Liver (tissue), 9 donors: ENCODE data around the gene ELOF1. TPM values are rescaled to one million over a fixed set of nuclear protein-coding genes. Genes with fewer than 3 reads are reported as not detected.
"Not testable (repeated sequence)": the region's sequence is repeated elsewhere in the genome, so short reads cannot be mapped to it uniquely, and the experiment has no call there.

Experiments used
- DNase-seq: peaks from one replicate; pipeline ENCODE4 v3.0.0-alpha.2; 2017; ENCODE audit warnings: low spot score
- H3K27ac ChIP-seq, 2 donors: one replicate each; pipeline ENCODE4 v1.7.0; 2013; ENCODE audit warnings: inconsistent platforms in 2 of 2, low read length in 2 of 2, control low read depth in 1 of 2, low read depth in 1 of 2, mild to moderate bottlenecking in 1 of 2
- H3K27me3 ChIP-seq, 4 donors: one replicate each; pipeline versions ENCODE4 v1.6.1 to v1.7.0; 2013; ENCODE audit warnings: low read length in 3 of 4, inconsistent platforms in 1 of 4, mild to moderate bottlenecking in 1 of 4, moderate library complexity in 1 of 4; ENCODE audit not compliant: control insufficient read depth in 4 of 4, insufficient read depth in 4 of 4
- H3K36me3 ChIP-seq, 4 donors: one replicate each; pipeline versions ENCODE4 v1.6.1 to v1.7.0; 2013; ENCODE audit warnings: low read length in 3 of 4, mild to moderate bottlenecking in 3 of 4, low read depth in 1 of 4, moderate library complexity in 1 of 4; ENCODE audit not compliant: control insufficient read depth in 4 of 4, insufficient read depth in 3 of 4
- H3K4me1 ChIP-seq, 4 donors: one replicate each; pipeline versions ENCODE4 v1.6.1 to v1.7.0; 2013; ENCODE audit warnings: low read length in 3 of 4, mild to moderate bottlenecking in 3 of 4, moderate library complexity in 1 of 4; ENCODE audit not compliant: control insufficient read depth in 4 of 4, insufficient read depth in 4 of 4
- H3K4me3 ChIP-seq, 3 donors: one replicate each; pipeline versions ENCODE4 v1.6.1 to v1.7.0; 2013; ENCODE audit warnings: low read length in 3 of 3, control low read depth in 1 of 3, low read depth in 1 of 3, mild to moderate bottlenecking in 1 of 3
- H3K9ac ChIP-seq, 2 donors: one replicate each; pipeline ENCODE4 v1.7.0; 2013; ENCODE audit warnings: low read length in 2 of 2, mild to moderate bottlenecking in 2 of 2, moderate library complexity in 2 of 2, control low read depth in 1 of 2, low read depth in 1 of 2
- H3K9me3 ChIP-seq, 4 donors: one replicate each; pipeline versions ENCODE4 v1.6.1 to v1.7.0; 2013; ENCODE audit warnings: low read length in 3 of 4; ENCODE audit not compliant: control insufficient read depth in 4 of 4
- EGR1 ChIP-seq, 2 donors: IDR thresholded peaks; 2 replicates each; pipeline ENCODE4 v1.6.1; 2016 to 2018; ENCODE audit warnings: antibody characterized with exemption in 2 of 2, low read depth in 2 of 2
- FOXA1 ChIP-seq: IDR thresholded peaks from 2 replicates; pipeline ENCODE4 v1.6.1; 2016; ENCODE audit warnings: antibody characterized with exemption
- FOXA2 ChIP-seq: IDR thresholded peaks from 2 replicates; pipeline ENCODE4 v1.6.1; 2016; ENCODE audit warnings: antibody characterized with exemption
- GABPA ChIP-seq, 2 donors: IDR thresholded peaks in 1 of 2; conservative IDR thresholded peaks in 1 of 2; 2 replicates each; pipeline ENCODE4 v1.6.1; 2016; ENCODE audit warnings: antibody characterized with exemption in 2 of 2, mild to moderate bottlenecking in 1 of 2, moderate library complexity in 1 of 2
- HNF4A ChIP-seq, 2 donors: conservative IDR thresholded peaks; 2 replicates each; pipeline ENCODE4 v1.6.1; 2016; ENCODE audit warnings: antibody characterized with exemption in 2 of 2, mild to moderate bottlenecking in 2 of 2
- HNF4G ChIP-seq: IDR thresholded peaks from 2 replicates; pipeline ENCODE4 v1.6.1; 2016; ENCODE audit warnings: antibody characterized with exemption
- JUND ChIP-seq, 2 donors: IDR thresholded peaks; 2 replicates each; pipeline ENCODE4 v1.6.1; 2016; ENCODE audit warnings: antibody characterized with exemption in 2 of 2
- RAD21 ChIP-seq, 2 donors: IDR thresholded peaks; 2 replicates each; pipeline ENCODE4 v1.6.1; 2016; ENCODE audit warnings: antibody characterized with exemption in 2 of 2, mild to moderate bottlenecking in 2 of 2
- REST ChIP-seq: IDR thresholded peaks from 2 replicates; pipeline ENCODE4 v1.6.1; 2016; ENCODE audit warnings: antibody characterized with exemption, mild to moderate bottlenecking
- RXRA ChIP-seq, 2 donors: IDR thresholded peaks; 2 replicates each; pipeline ENCODE4 v1.6.1; 2017 to 2018; ENCODE audit warnings: antibody characterized with exemption in 2 of 2, mild to moderate bottlenecking in 1 of 2
- SP1 ChIP-seq: IDR thresholded peaks from 2 replicates; pipeline ENCODE4 v1.6.1; 2018; ENCODE audit warnings: antibody characterized with exemption, mild to moderate bottlenecking
- TAF1 ChIP-seq: conservative IDR thresholded peaks from 2 replicates; pipeline ENCODE4 v1.6.1; 2016; ENCODE audit warnings: antibody characterized with exemption, mild to moderate bottlenecking
- YY1 ChIP-seq: IDR thresholded peaks from 2 replicates; pipeline ENCODE4 v1.6.1; 2016; ENCODE audit warnings: antibody characterized with exemption, mild to moderate bottlenecking
- WGBS: extraction: QIAGEN DNeasy Blood & Tissue Kit; methylation state at CpG from one replicate; pipeline ENCODE4 v1.1.7; 2013; 5-methylcytosine and 5-hydroxymethylcytosine counted together
- polyA plus RNA-seq, 2 donors: library from polyadenylated mRNA; stranded (reverse) in 1 of 2; unstranded in 1 of 2; fragments of 200-250 nt in 1 of 2; fragments of >200 nt in 1 of 2; fragmentation: Nextera tagmentation in 1 of 2; extraction: Ambion mirVana in 1 of 2; gene quantifications; one replicate each; pipeline versions ENCODE4 v1.2.1 to v1.2.3, GENCODE V29; 2013 to 2015
- total RNA-seq, 2 donors: library from RNA; depleted of rRNA; stranded (reverse); fragments of >200 nt; gene quantifications; one replicate each; pipeline ENCODE4 v1.2.3, GENCODE V29; 2014
- TF ChIP-seq, protein P1 (sequence below): IDR thresholded peaks from 2 replicates; pipeline ENCODE4 v1.6.1; 2016; ENCODE audit warnings: antibody characterized with exemption
- TF ChIP-seq, protein P2 (sequence below): IDR thresholded peaks from 2 replicates; pipeline ENCODE4 v1.6.1; 2016; ENCODE audit warnings: antibody characterized with exemption
- donor health status: healthy.
- donor health status: healthy.
- donor health status: healthy.
- donor health status: healthy.
- donor health status: healthy.

The ELOF1 gene
- 10 to 100 TPM; 11.1 to 15.5 TPM for total RNA-seq
- polyA plus RNA-seq, result 10 to 100 TPM; 32.5 to 37.9 TPM

- Histone ChIP-seq H3K9ac (peak within 1 kb of the TSS; percentile 77 to 81), H3K4me1 (peaks cover 4 to 23% (median 14%) of the 10 kb centered on the region in 4 donors), H3K9me3 (no peaks in the 10 kb centered on the region), H3K27me3 (no peaks in the 10 kb centered on the region), H3K27ac (peak within 1 kb of the TSS; percentile 47 to 80), H3K36me3 (peaks cover 0 to 9% (median 0%) of the 10 kb centered on the region in 4 donors), H3K4me3 (peak within 1 kb of the TSS; percentile 75 to 99 (median 96))
- no peak for TF ChIP-seq HNF4G
- TF ChIP-seq, protein P1, sequence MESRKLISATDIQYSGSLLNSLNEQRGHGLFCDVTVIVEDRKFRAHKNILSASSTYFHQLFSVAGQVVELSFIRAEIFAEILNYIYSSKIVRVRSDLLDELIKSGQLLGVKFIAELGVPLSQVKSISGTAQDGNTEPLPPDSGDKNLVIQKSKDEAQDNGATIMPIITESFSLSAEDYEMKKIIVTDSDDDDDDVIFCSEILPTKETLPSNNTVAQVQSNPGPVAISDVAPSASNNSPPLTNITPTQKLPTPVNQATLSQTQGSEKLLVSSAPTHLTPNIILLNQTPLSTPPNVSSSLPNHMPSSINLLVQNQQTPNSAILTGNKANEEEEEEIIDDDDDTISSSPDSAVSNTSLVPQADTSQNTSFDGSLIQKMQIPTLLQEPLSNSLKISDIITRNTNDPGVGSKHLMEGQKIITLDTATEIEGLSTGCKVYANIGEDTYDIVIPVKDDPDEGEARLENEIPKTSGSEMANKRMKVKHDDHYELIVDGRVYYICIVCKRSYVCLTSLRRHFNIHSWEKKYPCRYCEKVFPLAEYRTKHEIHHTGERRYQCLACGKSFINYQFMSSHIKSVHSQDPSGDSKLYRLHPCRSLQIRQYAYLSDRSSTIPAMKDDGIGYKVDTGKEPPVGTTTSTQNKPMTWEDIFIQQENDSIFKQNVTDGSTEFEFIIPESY, result no peak
- TF ChIP-seq GABPA (IDR thresholded peaks at IDR 0.05 in 1 of 2, conservative IDR thresholded peaks at IDR 0.05 in 1 of 2), result peak; percentile 91 to 98
- TF ChIP-seq REST, result peak; percentile 71
- TF ChIP-seq FOXA2, result peak; percentile 91
- TF ChIP-seq, protein P2, sequence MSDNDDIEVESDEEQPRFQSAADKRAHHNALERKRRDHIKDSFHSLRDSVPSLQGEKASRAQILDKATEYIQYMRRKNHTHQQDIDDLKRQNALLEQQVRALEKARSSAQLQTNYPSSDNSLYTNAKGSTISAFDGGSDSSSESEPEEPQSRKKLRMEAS, result no peak
- no peak for TF ChIP-seq HNF4A (conservative IDR thresholded peaks at IDR 0.05)
- peak; percentile 35 for TF ChIP-seq TAF1
- TF ChIP-seq YY1, result peak; percentile 86
- TF ChIP-seq SP1, result peak; percentile 62
- peak; percentile 84 for TF ChIP-seq FOXA1
- TF ChIP-seq JUND (IDR thresholded peaks at IDR 0.05), result no peak
- TF ChIP-seq RXRA (IDR thresholded peaks at IDR 0.05), result peak in 1 of 2 donors; percentile 11
- TF ChIP-seq RAD21 (IDR thresholded peaks at IDR 0.05), result peak; percentile 32 to 50
- peak; percentile 61 to 70 for TF ChIP-seq EGR1 (IDR thresholded peaks at IDR 0.05; ENCODE audit: low read depth in 2 of 2)
- DNase-seq, result peak; percentile 96
- 4% methylated on average over 57 of the region's 57 CpGs for WGBS
These were observed at the start of gene ELOF1 for GRCh38 chr19:11558881-11559828. ELOF1 (minus strand) TSS chr19:11559230; CDS start chr19:11554347, 4,883 bp downstream.

- Histone ChIP-seq H3K36me3 (peaks cover 2 to 9% (median 4%) of the 10 kb centered on the region in 4 donors), H3K4me1 (no peaks in the 10 kb centered on the region), H3K27ac (no peak overlapping the region), H3K27me3 (no peaks in the 10 kb centered on the region), H3K9ac (no peak overlapping the region), H3K4me3 (no peak overlapping the region), H3K9me3 (peaks cover 0 to 3% (median 0%) of the 10 kb centered on the region in 4 donors)
- TF ChIP-seq, protein P1, result no peak
- TF ChIP-seq FOXA2, result no peak
- DNase-seq, result no peak
- WGBS, result 98% methylated on average over 8 of the region's 8 CpGs
These were observed 47.5 kb upstream of the ELOF1 start for GRCh38 chr19:11606484-11606883.

GRCh38 chr19:11599704-11600103, 40.7 kb upstream of the ELOF1 start:
- not testable (repeated sequence) for H3K36me3 ChIP-seq, H3K27ac ChIP-seq, H3K9me3 ChIP-seq, H3K9ac ChIP-seq, H3K4me1 ChIP-seq, H3K4me3 ChIP-seq, H3K27me3 ChIP-seq, DNase-seq
- WGBS, result 94% methylated on average over 8 of the region's 8 CpGs
